Nephron (organoid): ENCODE results near the gene POLG2.
"Not testable (repeated sequence)": the region's sequence is repeated elsewhere in the genome, so short reads cannot be mapped to it uniquely, and the experiment has no call there.

Source experiments
- H3K27ac Mint-ChIP-seq, 3 experiments: 2 replicates each; pipeline ENCODE4 v1.8.0; 2020; ENCODE audit warnings: mixed read lengths in 3 of 3, mild to moderate bottlenecking in 2 of 3, moderate library complexity in 1 of 3
- H3K27me3 Mint-ChIP-seq: 2 replicates; pipeline ENCODE4 v1.8.0; 2021; ENCODE audit warnings: low read depth, mild to moderate bottlenecking, moderate library complexity, mixed read lengths
- H3K36me3 Mint-ChIP-seq: 2 replicates; pipeline ENCODE4 v1.8.0; 2020; ENCODE audit warnings: low read depth, mixed read lengths
- H3K4me1 Mint-ChIP-seq: 2 replicates; pipeline ENCODE4 v1.8.0; 2020; ENCODE audit warnings: mixed read lengths
- H3K4me3 Mint-ChIP-seq, 3 experiments: 2 replicates each; pipeline ENCODE4 v1.8.0; 2020; ENCODE audit warnings: mild to moderate bottlenecking in 3 of 3, mixed read lengths in 3 of 3, moderate library complexity in 2 of 3
- H3K9me3 Mint-ChIP-seq: 2 replicates; pipeline ENCODE4 v1.8.0; 2020; ENCODE audit warnings: mixed read lengths
- CTCF ChIP-seq, 3 experiments: fragments of 200-600 bp; sonication (generic); IDR thresholded peaks; one replicate each; pipeline ENCODE4 v1.5.0; 2021; ENCODE audit warnings: antibody characterized with exemption in 3 of 3; ENCODE audit not compliant: unreplicated experiment in 3 of 3

The POLG2 gene

DNA sequence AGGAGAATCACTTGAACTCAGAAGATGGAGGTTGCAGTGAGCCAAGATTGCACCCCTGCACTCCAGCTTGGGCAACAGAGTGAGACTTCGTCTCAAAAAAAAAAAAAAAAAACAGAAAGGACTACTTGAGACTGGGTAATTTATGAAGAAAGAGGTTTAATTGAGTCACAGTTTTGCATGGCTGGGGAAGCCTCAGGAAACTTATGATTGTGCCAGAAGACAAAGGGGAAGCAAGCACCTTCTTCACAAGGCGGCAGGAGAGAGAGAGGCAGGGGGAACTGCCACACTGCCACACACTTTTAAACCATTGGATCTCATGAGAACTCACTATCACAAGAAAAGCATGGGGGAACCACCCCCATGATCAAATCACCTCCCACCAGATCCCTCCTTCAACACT lies 56.9 kb downstream of the POLG2 start:
- H3K4me1 Mint-ChIP-seq, result peaks cover 7% of the 10 kb centered on the region
- no peak overlapping the region for H3K4me3 Mint-ChIP-seq
- H3K27me3 Mint-ChIP-seq, result no peaks in the 10 kb centered on the region
- peaks cover 30% of the 10 kb centered on the region for H3K9me3 Mint-ChIP-seq
- no peak overlapping the region for H3K27ac Mint-ChIP-seq
- peaks cover 9% of the 10 kb centered on the region for H3K36me3 Mint-ChIP-seq
- no peak for TF ChIP-seq CTCF (IDR thresholded peaks at IDR 0.05; ENCODE audit: unreplicated experiment in 3 of 3)

DNA sequence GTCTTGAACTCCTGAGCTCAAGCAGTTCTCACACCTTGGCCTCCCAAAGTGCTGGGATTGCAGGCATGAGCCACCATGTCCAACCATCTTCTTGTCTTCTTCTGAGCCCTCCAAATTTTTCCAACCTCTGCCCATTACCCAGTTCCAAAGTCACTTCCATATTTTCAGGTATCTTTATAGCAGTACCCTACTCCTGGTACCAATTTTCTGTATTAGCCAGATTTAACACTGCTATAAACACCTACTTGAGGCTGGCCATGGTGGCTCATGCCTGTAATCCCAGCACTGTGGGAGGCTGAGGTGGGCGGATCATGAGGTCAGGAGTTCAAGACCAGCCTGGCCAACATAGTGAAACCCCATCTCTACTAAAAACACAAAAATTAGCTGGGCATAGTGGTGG lies 57.3 kb downstream of the POLG2 start:
- H3K4me1 Mint-ChIP-seq, H3K36me3 Mint-ChIP-seq, H3K27ac Mint-ChIP-seq, H3K27me3 Mint-ChIP-seq, H3K4me3 Mint-ChIP-seq: not testable (repeated sequence)
- peaks cover 30% of the 10 kb centered on the region for H3K9me3 Mint-ChIP-seq

GRCh38 chr17:64437944-64438525 lies 58.8 kb downstream of the POLG2 start:
- Mint-ChIP-seq H3K27ac (no peak overlapping the region), H3K4me1 (peaks cover 7% of the 10 kb centered on the region), H3K36me3 (peaks cover 9% of the 10 kb centered on the region), H3K27me3 (no peaks in the 10 kb centered on the region), H3K9me3 (peaks cover 32% of the 10 kb centered on the region), H3K4me3 (no peak overlapping the region)
- TF ChIP-seq CTCF (IDR thresholded peaks at IDR 0.05; ENCODE audit: unreplicated experiment in 3 of 3), result no peak

DNA sequence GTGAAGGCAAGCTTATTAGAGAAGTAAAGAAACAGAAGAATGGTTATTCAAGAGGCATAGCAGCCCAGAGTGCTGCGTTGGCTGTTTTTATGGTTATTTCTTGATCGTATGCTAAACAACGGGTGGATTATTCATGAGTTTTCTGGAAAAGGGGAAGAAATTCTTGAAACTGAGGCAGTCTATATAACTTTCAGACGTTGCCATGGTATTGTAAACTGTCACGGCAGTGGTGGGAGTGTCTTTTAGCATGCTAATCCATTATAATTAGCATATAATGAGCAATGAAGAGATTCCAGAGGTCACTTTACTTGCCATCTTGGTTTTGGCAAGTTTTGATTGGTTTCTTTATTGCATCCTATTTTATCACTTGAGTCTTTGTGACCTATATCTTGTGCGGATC lies 65.3 kb downstream of the POLG2 start:
- H3K4me1 Mint-ChIP-seq, result no peaks in the 10 kb centered on the region
- H3K9me3 Mint-ChIP-seq, result peaks cover 5% of the 10 kb centered on the region
- H3K27me3 Mint-ChIP-seq, result peaks cover 4% of the 10 kb centered on the region
- no peaks in the 10 kb centered on the region for H3K36me3 Mint-ChIP-seq
- TF ChIP-seq CTCF (IDR thresholded peaks at IDR 0.05; ENCODE audit: unreplicated experiment in 3 of 3), result no peak
- no peak overlapping the region for H3K27ac Mint-ChIP-seq
- no peak overlapping the region for H3K4me3 Mint-ChIP-seq

DNA sequence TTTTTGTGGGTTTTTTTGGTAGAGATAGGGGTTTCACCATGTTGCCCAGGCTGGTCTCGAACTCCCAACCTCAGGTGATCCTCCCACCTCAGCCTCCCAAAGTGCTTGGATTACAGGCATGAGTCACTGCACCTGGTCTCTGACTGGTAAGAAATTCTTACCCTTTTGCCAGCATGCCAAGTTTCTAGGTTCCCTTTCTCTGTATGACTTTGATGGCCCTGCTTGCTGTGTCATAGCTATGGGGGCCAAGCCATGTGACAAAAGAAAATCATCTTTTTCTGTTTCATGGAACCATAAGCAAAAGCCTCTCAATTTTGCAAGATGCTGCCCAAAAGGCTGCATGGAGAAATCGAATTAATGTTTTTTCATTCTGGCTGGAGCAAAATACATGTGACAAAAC lies 66.8 kb downstream of the POLG2 start:
- not testable (repeated sequence) for H3K4me1 Mint-ChIP-seq, H3K4me3 Mint-ChIP-seq, H3K9me3 Mint-ChIP-seq, H3K27ac Mint-ChIP-seq, H3K36me3 Mint-ChIP-seq, H3K27me3 Mint-ChIP-seq

DNA sequence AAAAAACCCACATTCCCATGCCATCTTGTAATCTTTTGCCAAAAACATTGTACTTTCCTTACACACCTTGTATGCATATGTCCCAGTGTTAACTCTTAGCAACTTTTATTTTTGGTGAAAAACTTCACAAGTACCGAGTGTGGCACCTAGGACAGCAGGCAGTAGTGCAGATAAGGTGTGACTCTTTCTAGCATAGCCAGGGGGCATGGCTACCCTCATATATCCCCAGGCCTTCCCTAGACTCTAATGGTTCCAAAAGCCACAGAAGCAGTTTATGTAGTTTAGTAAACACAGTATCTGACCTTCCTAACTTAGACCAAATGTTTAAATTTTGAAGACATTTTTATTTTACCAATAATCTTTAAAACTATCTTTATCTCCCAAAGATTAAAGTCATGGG lies 68.4 kb downstream of the POLG2 start:
- H3K4me1 Mint-ChIP-seq, result no peaks in the 10 kb centered on the region
- H3K9me3 Mint-ChIP-seq, result peaks cover 2% of the 10 kb centered on the region
- TF ChIP-seq CTCF (IDR thresholded peaks at IDR 0.05; ENCODE audit: unreplicated experiment in 3 of 3), result no peak
- H3K27ac Mint-ChIP-seq, result no peak overlapping the region
- no peak overlapping the region for H3K4me3 Mint-ChIP-seq
- H3K27me3 Mint-ChIP-seq, result peaks cover 4% of the 10 kb centered on the region
- H3K36me3 Mint-ChIP-seq, result no peaks in the 10 kb centered on the region
